AG04450 (cell line): Measurements from ENCODE around the gene EXOC3L2. TPM values are rescaled to one million over a fixed set of nuclear protein-coding genes. Genes with fewer than 3 reads are reported as not detected.

Source experiments
- CTCF ChIA-PET: fragments of 300-600, 350-600 bp; formaldehyde crosslinking; extraction: SDS; loops from one replicate; lab custom pipeline; 2022; ENCODE audit warnings: antibody characterized with exemption, inconsistent platforms; lab: Charles Lee
- POLR2A ChIA-PET: fragments of 350-600 bp; formaldehyde crosslinking; extraction: SDS; loops from one replicate; lab custom pipeline; 2021; ENCODE audit warnings: antibody characterized with exemption, inconsistent platforms; lab: Yijun Ruan, JAX
- DNase-seq: peaks from one replicate; pipeline ENCODE4 v3.0.0-alpha.2; 2011; ENCODE audit warnings: low read depth, low spot score
- H3K27ac ChIP-seq: one replicate; pipeline ENCODE4 v1.5.1; 2012; ENCODE audit warnings: low read depth, low read length, control low read depth
- H3K27me3 ChIP-seq: one replicate; pipeline ENCODE4 v1.6.0; 2012; ENCODE audit warnings: low read length; ENCODE audit not compliant: control insufficient read depth, insufficient read depth
- H3K4me3 ChIP-seq: 2 replicates; pipeline ENCODE4 v1.5.1; 2011; ENCODE audit warnings: mild to moderate bottlenecking, low read depth, low read length, control low read depth
- H3K9me3 ChIP-seq: 2 replicates; pipeline ENCODE4 v1.5.1; 2012; ENCODE audit warnings: low read length; ENCODE audit not compliant: control insufficient read depth, insufficient read depth
- CTCF ChIP-seq: IDR thresholded peaks from 2 replicates; pipeline ENCODE4 v1.5.1; 2011; ENCODE audit warnings: low read depth, low read length, control low read depth, inconsistent platforms
- polyA plus RNA-seq: library from polyadenylated mRNA; depleted of rRNA; stranded (reverse); fragments of >200 nt; gene quantifications from 2 replicates; pipeline ENCODE4 v1.2.3, GENCODE V29; 2011

EXOC3L2 gene
- polyA plus RNA-seq, 1 experiment = not detected

GRCh38 chr19:45267296-45267695, 22.1 kb upstream of the EXOC3L2 start:
- Histone ChIP-seq H3K27ac (no peak overlapping the region), H3K27me3 (no peaks in the 10 kb centered on the region), H3K4me3 (no peak overlapping the region), H3K9me3 (no peaks in the 10 kb centered on the region; the same call in 1 of the 2 replicates)
- ChIA-PET CTCF (no interaction called here), POLR2A (no interaction called here)
- DNase-seq = no peak
- TF ChIP-seq CTCF = no peak

DNA sequence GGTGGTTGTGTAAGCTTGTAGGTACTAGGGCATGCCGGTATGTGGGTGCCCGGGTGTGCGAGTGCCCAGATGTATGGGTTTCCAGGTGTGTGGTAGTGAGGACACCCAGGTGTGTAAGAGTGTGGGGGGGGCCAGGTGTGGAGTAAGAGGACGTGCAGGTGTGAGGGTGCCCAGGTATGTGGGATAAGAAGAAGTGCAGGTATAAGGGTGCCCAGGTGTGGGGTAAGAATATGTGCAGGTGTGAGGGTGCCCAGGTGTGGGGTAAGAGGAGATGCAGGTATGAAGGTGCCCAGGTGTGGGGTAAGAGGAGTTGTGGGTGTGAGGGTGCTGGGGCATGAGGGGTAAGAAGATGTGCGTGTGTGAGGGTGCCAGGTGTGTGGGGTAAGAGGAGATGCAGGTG, 20.2 kb upstream of the EXOC3L2 start:
- no peaks in the 10 kb centered on the region; the same call in 1 of the 2 replicates for H3K9me3 ChIP-seq
- no peaks in the 10 kb centered on the region for H3K27me3 ChIP-seq
- no peak for DNase-seq
- H3K4me3 ChIP-seq = no peak overlapping the region
- ChIA-PET CTCF (no interaction called here), POLR2A (interaction anchor here (0.6 kb wide), 1 partner anchor 8 kb away, joined by 4 read pairs; no protein-coding TSS in a partner anchor)
- no peak for TF ChIP-seq CTCF
- no peak overlapping the region for H3K27ac ChIP-seq

GRCh38 chr19:45264781-45265317, 19.6 kb upstream of the EXOC3L2 start:
- TF ChIP-seq CTCF = no peak
- Histone ChIP-seq H3K27me3 (no peaks in the 10 kb centered on the region), H3K27ac (no peak overlapping the region), H3K9me3 (no peaks in the 10 kb centered on the region; the same call in 1 of the 2 replicates), H3K4me3 (no peak overlapping the region)
- ChIA-PET CTCF (no interaction called here), POLR2A (interaction anchor here (0.6 kb wide), 1 partner anchor 8 kb away, joined by 4 read pairs; no protein-coding TSS in a partner anchor)
- DNase-seq = no peak

GRCh38 chr19:45263013-45263412, 17.8 kb upstream of the EXOC3L2 start:
- no peak for DNase-seq
- H3K4me3 ChIP-seq = no peak overlapping the region
- H3K27me3 ChIP-seq = no peaks in the 10 kb centered on the region
- TF ChIP-seq CTCF = no peak
- CTCF ChIA-PET = no interaction called here
- POLR2A ChIA-PET = no interaction called here
- no peaks in the 10 kb centered on the region; the same call in 1 of the 2 replicates for H3K9me3 ChIP-seq
- no peak overlapping the region for H3K27ac ChIP-seq

- CTCF ChIA-PET = no interaction called here
- no peak for TF ChIP-seq CTCF
Measured at GRCh38 chr19:45262570-45262969, 17.4 kb upstream of the EXOC3L2 start.

More at GRCh38 chr19:45262570-45262969, 17.4 kb upstream of the EXOC3L2 start:
- H3K27ac ChIP-seq = no peak overlapping the region
- H3K9me3 ChIP-seq = no peaks in the 10 kb centered on the region; the same call in 1 of the 2 replicates
- H3K4me3 ChIP-seq = no peak overlapping the region
- POLR2A ChIA-PET = no interaction called here
- no peaks in the 10 kb centered on the region for H3K27me3 ChIP-seq
- no peak for DNase-seq
